ENCODE data around the gene PPME1. TPM values are rescaled to one million over a fixed set of nuclear protein-coding genes. Genes with fewer than 3 reads are reported as not detected.

Gene PPME1
- total RNA-seq, 8 experiments from 2014 or later = 34.9 to 68.7 (median 46.8) TPM

DNA sequence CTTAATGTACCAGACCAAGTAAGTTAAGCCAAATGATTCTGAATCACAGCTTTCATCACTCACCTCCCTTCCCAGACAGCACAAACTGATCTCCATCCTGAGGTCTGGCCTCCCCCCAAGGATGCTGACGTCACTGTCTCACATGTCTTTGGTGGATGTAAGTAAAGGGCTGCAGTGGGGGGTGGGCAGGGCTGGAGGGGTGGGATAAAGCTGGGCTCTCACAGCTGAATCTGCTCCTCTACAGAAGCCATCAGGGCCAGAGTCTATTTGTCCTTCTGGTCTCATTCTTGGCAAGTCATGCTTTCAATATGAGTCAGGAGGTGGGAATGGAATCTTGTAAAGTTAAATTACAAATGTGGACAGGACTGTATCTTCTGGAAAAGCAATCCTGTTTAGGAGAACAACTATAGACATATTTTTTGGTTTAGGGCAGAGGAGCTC is 107.7 kb downstream of the PPME1 start:
- ATAC-seq (replicated peaks in 6 of 8) = peak in 4 of 8 experiments; percentile 49 to 74 (median 65)
- 0 to 80% methylated on average over 1 of the region's 1 CpG; no CpG with 5 or more reads in 8 of the 10 experiments for WGBS, 10 experiments
- Histone ChIP-seq H3K27ac (no peak overlapping the region), H3K4me3 (no peak overlapping the region), H3K4me1 (replicated peaks in 1 of 2) (peaks cover 0 to 5% of the 10 kb centered on the region in 2 donors)
- in situ Hi-C loops (cut with MboI; ENCODE audit: low pct_unique_long_range_greater_than_20kb in 2 of 9, low sequenced_read_pairs in 9 of 9, unreplicated experiment in 9 of 9) = no loop called here

DNA sequence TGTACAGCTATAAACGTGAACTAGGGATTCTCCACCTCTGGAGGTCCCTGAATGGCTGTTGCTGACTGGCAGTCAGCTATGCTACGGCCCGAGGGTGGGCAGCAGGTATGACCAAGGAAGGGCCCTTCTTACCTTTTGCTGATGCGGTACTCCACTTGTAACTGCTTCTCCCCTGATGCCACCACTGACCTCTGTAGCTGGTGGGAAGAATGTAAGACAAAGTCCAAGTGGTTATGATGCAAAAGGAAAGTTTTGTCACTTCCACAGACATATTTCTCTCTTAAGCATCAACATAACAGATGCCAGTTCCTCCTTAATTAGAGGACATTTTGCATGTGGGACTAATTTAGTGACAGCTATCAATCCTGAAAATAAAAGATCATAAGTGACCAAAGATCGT is 108.2 kb downstream of the PPME1 start:
- in situ Hi-C loops (cut with MboI; ENCODE audit: low pct_unique_long_range_greater_than_20kb in 2 of 9, low sequenced_read_pairs in 9 of 9, unreplicated experiment in 9 of 9) = no loop called here
- H3K4me3 ChIP-seq = no peak overlapping the region
- H3K4me1 ChIP-seq (replicated peaks in 1 of 2) = peaks cover 0 to 5% of the 10 kb centered on the region in 2 donors
- WGBS, 10 experiments = 0 to 100% (median 79%) methylated on average over 1 to 5 of the region's 5 CpGs
- no peak overlapping the region for H3K27ac ChIP-seq
- no peak for ATAC-seq (replicated peaks in 6 of 8)

GRCh38 chr11:74280494-74280893 is 109.4 kb downstream of the PPME1 start:
- Histone ChIP-seq H3K4me1 (replicated peaks in 1 of 2) (peaks cover 0 to 5% of the 10 kb centered on the region in 2 donors), H3K4me3 (no peak overlapping the region), H3K27ac (no peak overlapping the region)
- ATAC-seq (replicated peaks in 6 of 8) = no peak
- in situ Hi-C loops (cut with MboI; ENCODE audit: low pct_unique_long_range_greater_than_20kb in 2 of 9, low sequenced_read_pairs in 9 of 9, unreplicated experiment in 9 of 9) = no loop called here

DNA sequence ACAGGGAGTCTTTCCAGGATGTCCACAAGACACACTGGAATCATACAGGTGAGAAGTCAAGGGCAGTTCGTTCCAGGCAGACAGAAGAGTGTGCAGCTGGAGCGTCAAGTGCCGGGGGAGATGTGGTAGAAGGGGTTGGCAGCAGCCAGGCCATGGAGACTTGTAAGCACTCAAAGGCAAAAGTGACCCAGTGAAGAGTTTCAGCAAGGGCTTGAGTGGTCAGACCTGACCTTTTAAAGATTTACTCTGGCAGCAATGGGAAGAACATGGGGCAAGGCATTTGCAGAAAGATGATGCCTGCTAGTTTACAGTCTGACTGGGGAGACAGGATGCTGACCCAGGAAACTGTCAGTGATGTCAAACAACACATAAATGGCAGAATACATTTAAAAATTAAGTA is 111.3 kb downstream of the PPME1 start:
- no peak for ATAC-seq (replicated peaks in 6 of 8)
- H3K27ac ChIP-seq = no peak overlapping the region
- peaks cover 0 to 5% of the 10 kb centered on the region in 2 donors for H3K4me1 ChIP-seq (replicated peaks in 1 of 2)
- WGBS, 10 experiments = 78 to 100% (median 92%) methylated on average over 1 to 3 of the region's 3 CpGs; no CpG with 5 or more reads in 4 of the 10 experiments
- in situ Hi-C loops (cut with MboI; ENCODE audit: low pct_unique_long_range_greater_than_20kb in 2 of 9, low sequenced_read_pairs in 9 of 9, unreplicated experiment in 9 of 9) = no loop called here
- H3K4me3 ChIP-seq = no peak overlapping the region

GRCh38 chr11:74282914-74283371 is 111.9 kb downstream of the PPME1 start:
- H3K4me3 ChIP-seq = no peak overlapping the region
- H3K4me1 ChIP-seq (replicated peaks in 1 of 2) = peaks cover 0 to 5% of the 10 kb centered on the region in 2 donors
- H3K27ac ChIP-seq = no peak overlapping the region
- in situ Hi-C loops (cut with MboI; ENCODE audit: low pct_unique_long_range_greater_than_20kb in 2 of 9, low sequenced_read_pairs in 9 of 9, unreplicated experiment in 9 of 9) = no loop called here
- ATAC-seq (replicated peaks in 6 of 8) = peak in 7 of 8 experiments; percentile 11 to 74 (median 26)
- 34 to 100% (median 60%) methylated on average over 1 to 5 of the region's 5 CpGs; no CpG with 5 or more reads in 3 of the 10 experiments for WGBS, 10 experiments

DNA sequence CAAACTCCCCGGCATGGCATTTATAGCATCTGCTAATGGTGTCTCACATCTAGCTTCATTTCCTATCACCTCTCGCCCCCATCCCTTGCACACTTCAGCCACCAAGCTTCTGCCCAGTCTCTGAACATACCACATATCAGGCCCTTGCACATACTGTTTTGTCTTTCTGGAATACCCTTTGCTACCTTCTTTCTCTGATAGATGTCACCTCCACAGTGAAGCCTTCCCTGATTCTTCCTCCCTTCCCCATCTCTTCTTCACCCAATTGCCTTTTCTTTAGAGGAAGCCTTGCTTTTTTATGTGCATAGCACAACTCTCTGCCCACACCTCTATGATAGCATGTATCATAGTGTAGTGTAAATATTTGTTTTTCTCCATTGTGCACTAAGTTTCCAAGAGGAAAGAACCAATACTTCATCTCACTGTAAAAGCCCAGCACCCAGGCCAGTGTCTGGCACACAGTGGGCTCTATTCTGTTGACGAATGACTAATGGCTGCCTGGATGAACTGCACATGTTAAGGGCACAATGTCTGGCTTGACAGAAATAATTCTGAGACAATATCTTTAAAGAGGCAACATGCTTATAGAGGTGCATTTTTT is 112.6 kb downstream of the PPME1 start:
- 0 to 100% (median 68%) methylated on average over 1 to 3 of the region's 3 CpGs; no CpG with 5 or more reads in 4 of the 10 experiments for WGBS, 10 experiments
- ATAC-seq (replicated peaks in 6 of 8) = peak in 1 of 8 experiments; percentile 34
- no peak overlapping the region for H3K4me3 ChIP-seq
- peaks cover 0 to 5% of the 10 kb centered on the region in 2 donors for H3K4me1 ChIP-seq (replicated peaks in 1 of 2)
- no peak overlapping the region for H3K27ac ChIP-seq
- in situ Hi-C loops (cut with MboI; ENCODE audit: low pct_unique_long_range_greater_than_20kb in 2 of 9, low sequenced_read_pairs in 9 of 9, unreplicated experiment in 9 of 9) = no loop called here

DNA sequence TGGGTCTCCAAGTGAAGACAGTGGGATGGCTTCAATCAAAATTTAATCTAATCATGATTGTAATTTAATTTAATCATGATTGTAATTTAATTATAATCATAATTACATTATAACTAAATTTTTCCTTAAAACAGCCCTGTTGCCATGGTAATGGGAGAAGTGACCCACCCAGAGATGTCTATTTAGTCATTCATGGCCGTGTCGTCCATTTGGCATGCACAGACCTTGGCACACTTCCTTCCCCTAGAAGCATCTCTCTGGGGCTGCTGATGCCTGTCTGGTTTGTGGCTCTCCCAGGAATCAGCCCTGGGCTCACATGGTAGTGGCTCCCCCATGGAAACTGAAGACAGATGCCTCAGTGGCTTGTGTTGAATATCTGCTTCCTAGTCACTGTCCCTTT is 113.4 kb downstream of the PPME1 start:
- WGBS, 10 experiments = 8 to 94% (median 58%) methylated on average over 2 of the region's 2 CpGs; no CpG with 5 or more reads in 7 of the 10 experiments
- ATAC-seq (replicated peaks in 6 of 8) = no peak
- H3K4me1 ChIP-seq (replicated peaks in 1 of 2) = peaks cover 0 to 5% of the 10 kb centered on the region in 2 donors
- in situ Hi-C loops (cut with MboI; ENCODE audit: low pct_unique_long_range_greater_than_20kb in 2 of 9, low sequenced_read_pairs in 9 of 9, unreplicated experiment in 9 of 9) = no loop called here
- H3K27ac ChIP-seq = no peak overlapping the region
- H3K4me3 ChIP-seq = no peak overlapping the region

DNA sequence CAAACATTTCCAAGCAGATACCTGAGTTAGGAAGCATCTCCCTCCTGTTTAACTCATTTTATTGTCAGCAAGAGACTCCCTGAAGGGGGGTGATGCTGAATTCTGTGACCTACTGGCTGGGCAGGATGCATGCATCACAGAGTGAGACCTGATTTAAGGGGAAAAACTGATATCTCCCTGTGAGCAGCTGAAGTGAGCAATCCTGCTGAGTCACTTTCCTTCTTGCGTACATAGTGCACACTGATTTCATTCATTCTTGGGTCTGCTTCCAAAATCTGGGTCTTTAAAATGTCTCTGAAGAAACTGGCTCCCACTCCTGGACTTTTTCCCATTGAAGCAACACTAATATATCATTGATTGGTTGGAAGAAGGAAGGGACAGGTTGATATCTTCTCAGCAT is 117.1 kb downstream of the PPME1 start:
- in situ Hi-C loops (cut with MboI; ENCODE audit: low pct_unique_long_range_greater_than_20kb in 2 of 9, low sequenced_read_pairs in 9 of 9, unreplicated experiment in 9 of 9) = no loop called here
- Histone ChIP-seq H3K27ac (no peak overlapping the region), H3K4me1 (replicated peaks in 1 of 2) (peaks cover 0 to 2% of the 10 kb centered on the region in 2 donors), H3K4me3 (no peak overlapping the region)
- WGBS, 10 experiments = 25 to 100% (median 75%) methylated on average over 1 of the region's 1 CpG; no CpG with 5 or more reads in 4 of the 10 experiments
- peak in 3 of 8 experiments; percentile 52 to 89 (median 77) for ATAC-seq (replicated peaks in 6 of 8)

DNA sequence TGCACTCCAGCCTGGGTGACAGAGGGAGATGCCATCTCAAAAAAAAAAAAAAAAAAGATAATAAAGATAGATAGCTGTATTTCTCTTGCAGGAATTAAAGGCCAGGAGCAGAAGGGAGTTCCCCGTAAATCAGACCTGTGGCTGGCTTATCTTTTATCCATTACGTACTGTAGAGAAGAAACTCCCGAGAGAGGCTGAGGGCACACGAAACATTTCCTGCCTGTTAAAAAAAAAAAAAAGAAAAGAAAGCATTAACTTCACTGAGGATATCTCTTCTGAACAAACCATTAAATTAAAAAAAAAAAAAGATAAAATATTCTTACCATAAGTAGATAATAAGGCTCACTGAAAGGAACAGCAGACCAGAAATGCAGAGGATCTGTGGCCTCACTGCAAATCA is 117.8 kb downstream of the PPME1 start:
- Histone ChIP-seq H3K27ac (no peak overlapping the region), H3K4me1 (replicated peaks in 1 of 2) (no peaks in the 10 kb centered on the region), H3K4me3 (no peak overlapping the region)
- ATAC-seq (replicated peaks in 6 of 8) = no peak
- in situ Hi-C loops (cut with MboI; ENCODE audit: low pct_unique_long_range_greater_than_20kb in 2 of 9, low sequenced_read_pairs in 9 of 9, unreplicated experiment in 9 of 9) = no loop called here
- 67 to 94% (median 82%) methylated on average over 3 to 4 of the region's 4 CpGs; no CpG with 5 or more reads in 3 of the 10 experiments for WGBS, 10 experiments

- in situ Hi-C loops (cut with MboI; ENCODE audit: low pct_unique_long_range_greater_than_20kb in 2 of 9, low sequenced_read_pairs in 9 of 9, unreplicated experiment in 9 of 9) = no loop called here
- no peak overlapping the region for H3K4me3 ChIP-seq
- WGBS, 10 experiments = 67 to 100% (median 100%) methylated on average over 1 of the region's 1 CpG; no CpG with 5 or more reads in 5 of the 10 experiments
- no peak overlapping the region for H3K27ac ChIP-seq
- H3K4me1 ChIP-seq (replicated peaks in 1 of 2) = no peaks in the 10 kb centered on the region
- ATAC-seq (replicated peaks in 6 of 8) = no peak
These were observed 126.4 kb downstream of the PPME1 start for GRCh38 chr11:74297484-74297883.

DNA sequence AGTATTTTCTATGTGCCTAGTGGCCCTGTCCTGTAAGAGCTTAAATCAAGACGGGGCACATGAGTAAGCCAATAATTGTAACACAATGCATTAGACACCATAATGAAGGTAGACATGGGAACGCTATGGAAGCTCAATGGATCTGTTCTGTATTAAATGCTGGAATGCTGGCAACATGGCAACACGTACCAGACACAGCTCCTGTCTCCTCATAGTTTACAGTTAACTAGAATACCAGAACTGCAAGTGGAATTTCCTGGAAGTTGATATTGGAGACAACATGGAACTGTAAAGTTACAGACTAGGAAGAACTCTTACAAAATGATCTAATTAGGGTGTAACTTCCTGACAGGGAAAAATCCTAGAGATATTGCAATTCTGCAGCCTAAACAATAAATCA is 127.9 kb downstream of the PPME1 start:
- in situ Hi-C loops (cut with MboI; ENCODE audit: low pct_unique_long_range_greater_than_20kb in 2 of 9, low sequenced_read_pairs in 9 of 9, unreplicated experiment in 9 of 9) = no loop called here
- peak in 2 of 8 experiments; percentile 25 to 36 for ATAC-seq (replicated peaks in 6 of 8)
- no peak overlapping the region for H3K4me3 ChIP-seq
- H3K27ac ChIP-seq = no peak overlapping the region
- WGBS, 10 experiments = 10 to 91% (median 77%) methylated on average over 2 to 3 of the region's 3 CpGs; no CpG with 5 or more reads in 2 of the 10 experiments
- H3K4me1 ChIP-seq (replicated peaks in 1 of 2) = no peaks in the 10 kb centered on the region
